Stomach (tissue), 4 donors: ENCODE measurements around the gene ANKRD11.

ENCODE experiments used
- CTCF ChIP-seq, 7 experiments: fragments of 450-650 bp in 4 of 7; fragments of 200-600 bp in 3 of 7; sonication (generic) in 3 of 7; IDR thresholded peaks; one replicate each; pipeline ENCODE4 v1.5.1; 2016 to 2019; ENCODE audit warnings: antibody characterized with exemption in 7 of 7, control low read depth in 2 of 7, mild to moderate bottlenecking in 1 of 7
- EP300 ChIP-seq: sonication (generic); formaldehyde crosslinking; IDR thresholded peaks from one replicate; pipeline ENCODE4 v1.6.1; 2017; ENCODE audit warnings: antibody characterized with exemption

- TF ChIP-seq CTCF (IDR thresholded peaks at IDR 0.05) (no peak), EP300 (no peak)
Measured at GRCh38 chr16:89275284-89275584, 215.1 kb downstream of the ANKRD11 start.
